RPMI7951 (cell line): ENCODE data around the gene TUNAR. TPM values are rescaled to one million over a fixed set of nuclear protein-coding genes. Genes with fewer than 3 reads are reported as not detected.

Experiments
- total RNA-seq: library from RNA; depleted of rRNA; stranded (reverse); fragments of >200 nt; shearing (Covaris generic); gene quantifications from 2 replicates; pipeline ENCODE4 v1.2.3, GENCODE V29; 2014; rRNA removed

Gene TUNAR
- total RNA-seq, 1 experiment from 2014 or later, result not detected

Other genes with a start within 250 kb of the TUNAR start
- not detected in 2 replicates for gene TCL1B, start 190.4 kb upstream of the TUNAR start, total RNA-seq
- gene TCL1A, start 162.7 kb upstream of the TUNAR start, total RNA-seq, result not detected in 2 replicates
- gene C14orf132, start 162.5 kb downstream of the TUNAR start, total RNA-seq, result 22.6 and 24.6 TPM in 2 replicates